Measurements from ENCODE around the gene HDAC5.

GRCh38 chr17:44112284-44113280 is 10.9 kb downstream of the HDAC5 start:
- TF ChIP-seq EP300 (IDR thresholded peaks at IDR 0.05) = no peak
- TF ChIP-seq, protein P1, sequence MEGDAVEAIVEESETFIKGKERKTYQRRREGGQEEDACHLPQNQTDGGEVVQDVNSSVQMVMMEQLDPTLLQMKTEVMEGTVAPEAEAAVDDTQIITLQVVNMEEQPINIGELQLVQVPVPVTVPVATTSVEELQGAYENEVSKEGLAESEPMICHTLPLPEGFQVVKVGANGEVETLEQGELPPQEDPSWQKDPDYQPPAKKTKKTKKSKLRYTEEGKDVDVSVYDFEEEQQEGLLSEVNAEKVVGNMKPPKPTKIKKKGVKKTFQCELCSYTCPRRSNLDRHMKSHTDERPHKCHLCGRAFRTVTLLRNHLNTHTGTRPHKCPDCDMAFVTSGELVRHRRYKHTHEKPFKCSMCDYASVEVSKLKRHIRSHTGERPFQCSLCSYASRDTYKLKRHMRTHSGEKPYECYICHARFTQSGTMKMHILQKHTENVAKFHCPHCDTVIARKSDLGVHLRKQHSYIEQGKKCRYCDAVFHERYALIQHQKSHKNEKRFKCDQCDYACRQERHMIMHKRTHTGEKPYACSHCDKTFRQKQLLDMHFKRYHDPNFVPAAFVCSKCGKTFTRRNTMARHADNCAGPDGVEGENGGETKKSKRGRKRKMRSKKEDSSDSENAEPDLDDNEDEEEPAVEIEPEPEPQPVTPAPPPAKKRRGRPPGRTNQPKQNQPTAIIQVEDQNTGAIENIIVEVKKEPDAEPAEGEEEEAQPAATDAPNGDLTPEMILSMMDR (IDR thresholded peaks at IDR 0.05) = no peak
